Trophoblast cell (in vitro differentiated cells and primary cell): Measurements from ENCODE around the gene TCHHL1.

Experiments used
- DNase-seq, 2 donors: peaks; one replicate each; pipeline ENCODE4 v3.0.0-alpha.2; 2016
- H2AFZ ChIP-seq: 2 replicates; pipeline ENCODE4 v1.6.1; 2013; ENCODE audit warnings: low read length, moderate library complexity, mild to moderate bottlenecking; ENCODE audit not compliant: insufficient read depth, poor library complexity
- H2AK5ac ChIP-seq: 2 replicates; pipeline ENCODE4 v1.6.1; 2013; ENCODE audit warnings: mild to moderate bottlenecking, low read length
- H2BK120ac ChIP-seq: 2 replicates; pipeline ENCODE4 v1.6.1; 2013; ENCODE audit warnings: low read length, mild to moderate bottlenecking, moderate library complexity; ENCODE audit not compliant: insufficient read depth, poor library complexity
- H2BK12ac ChIP-seq: 2 replicates; pipeline ENCODE4 v1.6.1; 2013; ENCODE audit warnings: mild to moderate bottlenecking, low read length, moderate library complexity
- H2BK5ac ChIP-seq: 2 replicates; pipeline ENCODE4 v1.6.1; 2013; ENCODE audit warnings: low read length, low read depth, moderate library complexity, mild to moderate bottlenecking; ENCODE audit not compliant: poor library complexity
- H3K14ac ChIP-seq: 2 replicates; pipeline ENCODE4 v1.6.1; 2013; ENCODE audit warnings: mild to moderate bottlenecking, low read length
- H3K18ac ChIP-seq: 2 replicates; pipeline ENCODE4 v1.6.1; 2013; ENCODE audit warnings: mild to moderate bottlenecking, low read length
- H3K23ac ChIP-seq: 2 replicates; pipeline ENCODE4 v1.6.1; 2013; ENCODE audit warnings: low read length
- H3K27ac ChIP-seq: 2 replicates; pipeline ENCODE4 v1.5.1; 2013; ENCODE audit warnings: low read depth, mild to moderate bottlenecking, inconsistent platforms, low read length, moderate library complexity
- H3K27me3 ChIP-seq: 2 replicates; pipeline ENCODE4 v1.6.1; 2013; ENCODE audit warnings: inconsistent platforms, mild to moderate bottlenecking, low read length, moderate library complexity; ENCODE audit not compliant: insufficient read depth
- H3K36me3 ChIP-seq, 2 experiments: 1 replicate in 1 of 2; 2 replicates in 1 of 2; pipeline ENCODE4 v1.6.1; 2013; ENCODE audit warnings: low read length in 2 of 2, mild to moderate bottlenecking in 2 of 2, moderate library complexity in 1 of 2; ENCODE audit not compliant: insufficient read depth in 2 of 2, control insufficient read depth in 1 of 2
- H3K4ac ChIP-seq: 2 replicates; pipeline ENCODE4 v1.6.1; 2013; ENCODE audit warnings: low read depth, mild to moderate bottlenecking, low read length, moderate library complexity
- H3K4me1 ChIP-seq, 2 experiments: 1 replicate in 1 of 2; 2 replicates in 1 of 2; pipeline ENCODE4 v1.6.1; 2013; ENCODE audit warnings: low read length in 2 of 2, mild to moderate bottlenecking in 2 of 2, moderate library complexity in 1 of 2; ENCODE audit not compliant: insufficient read depth in 2 of 2, control insufficient read depth in 1 of 2
- H3K4me2 ChIP-seq: 2 replicates; pipeline ENCODE4 v1.6.1; 2013; ENCODE audit warnings: inconsistent platforms, mild to moderate bottlenecking, low read length, moderate library complexity
- H3K4me3 ChIP-seq: 2 replicates; pipeline ENCODE4 v1.5.1; 2013; ENCODE audit warnings: mild to moderate bottlenecking, low read depth, low read length, inconsistent platforms
- H3K79me1 ChIP-seq: one replicate; pipeline ENCODE4 v1.6.1; 2013; ENCODE audit warnings: low read length
- H3K79me2 ChIP-seq: 2 replicates; pipeline ENCODE4 v1.6.1; 2013; ENCODE audit warnings: low read length, mild to moderate bottlenecking; ENCODE audit not compliant: control insufficient read depth, insufficient read depth, poor library complexity
- H3K9ac ChIP-seq: 2 replicates; pipeline ENCODE4 v1.6.1; 2013; ENCODE audit warnings: mild to moderate bottlenecking, low read length
- H3K9me3 ChIP-seq: 2 replicates; pipeline ENCODE4 v1.6.1; 2013; ENCODE audit warnings: low read depth, mild to moderate bottlenecking, control low read depth, inconsistent platforms, low read length; ENCODE audit not compliant: insufficient read depth
- H4K12ac ChIP-seq: 2 replicates; pipeline ENCODE4 v1.6.1; 2013; ENCODE audit warnings: low read depth, mild to moderate bottlenecking, low read length, moderate library complexity
- H4K8ac ChIP-seq: 2 replicates; pipeline ENCODE4 v1.6.1; 2013; ENCODE audit warnings: low read depth, mild to moderate bottlenecking, low read length, moderate library complexity
- H4K91ac ChIP-seq: one replicate; pipeline ENCODE4 v1.6.1; 2013; ENCODE audit warnings: low read depth, mild to moderate bottlenecking, low read length, moderate library complexity
- WGBS: extraction: QIAGEN DNeasy Blood & Tissue Kit; methylation state at CpG from one replicate; pipeline ENCODE4 v1.1.7; 2013; ENCODE audit warnings: missing lambda C conversion rate; ENCODE audit not compliant: insufficient read length, insufficient coverage; ENCODE audit errors: extremely low coverage; 5-methylcytosine and 5-hydroxymethylcytosine counted together

TCHHL1 gene

GRCh38 chr1:152072311-152072710 is 16.6 kb downstream of the TCHHL1 start:
- no CpG with 5 or more reads among the region's 3 CpGs for WGBS

DNA sequence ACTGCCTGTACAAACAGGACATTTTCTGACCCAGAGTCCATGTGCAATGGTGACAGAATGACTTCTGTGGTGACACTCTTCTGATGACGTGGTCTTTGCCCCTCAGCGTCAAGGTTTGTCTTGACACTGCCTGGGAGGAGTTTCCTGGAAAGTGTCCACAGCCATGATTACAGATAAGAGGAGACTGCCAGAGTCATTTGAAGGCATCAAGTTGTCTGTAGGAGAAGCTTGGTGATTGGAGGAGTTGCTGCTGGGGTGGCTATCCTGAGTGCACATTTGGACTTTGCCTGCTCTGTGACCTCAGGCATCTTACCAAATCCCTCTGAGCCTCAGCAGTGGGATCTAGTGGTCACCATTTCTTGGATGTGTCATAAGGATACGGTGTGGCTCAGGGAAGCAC is 17.7 kb downstream of the TCHHL1 start:
- Histone ChIP-seq H3K4me3 (no peak overlapping the region), H4K12ac (no peak overlapping the region), H3K9me3 (peaks cover 6% of the 10 kb centered on the region), H3K23ac (no peak overlapping the region), H3K4me2 (no peak overlapping the region), H3K27me3 (no peaks in the 10 kb centered on the region), H2BK120ac (no peak overlapping the region), H2BK12ac (no peak overlapping the region), H4K8ac (no peak overlapping the region), H3K27ac (no peak overlapping the region), H3K79me2 (no peaks in the 10 kb centered on the region), H2BK5ac (no peak overlapping the region), H3K14ac (no peak overlapping the region), H3K79me1 (no peaks in the 10 kb centered on the region), H3K4me1 (no peaks in the 10 kb centered on the region), H2AFZ (no peak overlapping the region), H3K9ac (no peak overlapping the region), H3K4ac (no peak overlapping the region), H3K18ac (no peak overlapping the region), H3K36me3 (no peaks in the 10 kb centered on the region), H2AK5ac (no peak overlapping the region), H4K91ac (no peak overlapping the region)
- no peak for DNase-seq
- WGBS: no CpG with 5 or more reads among the region's 3 CpGs

More at GRCh38 chr1:152072311-152072710, 16.6 kb downstream of the TCHHL1 start:
- Histone ChIP-seq H2AK5ac (no peak overlapping the region), H3K27me3 (no peaks in the 10 kb centered on the region), H2BK12ac (no peak overlapping the region), H4K12ac (no peak overlapping the region), H3K18ac (no peak overlapping the region), H3K14ac (no peak overlapping the region), H4K8ac (no peak overlapping the region), H3K4me2 (no peak overlapping the region), H2BK120ac (no peak overlapping the region), H4K91ac (no peak overlapping the region), H3K36me3 (no peaks in the 10 kb centered on the region), H3K4me3 (no peak overlapping the region), H3K27ac (no peak overlapping the region), H3K23ac (no peak overlapping the region), H3K9me3 (peaks cover 6% of the 10 kb centered on the region), H3K4ac (no peak overlapping the region), H2AFZ (no peak overlapping the region), H3K79me1 (no peaks in the 10 kb centered on the region), H3K9ac (no peak overlapping the region), H3K79me2 (no peaks in the 10 kb centered on the region), H3K4me1 (no peaks in the 10 kb centered on the region), H2BK5ac (no peak overlapping the region)
- no peak for DNase-seq

DNA sequence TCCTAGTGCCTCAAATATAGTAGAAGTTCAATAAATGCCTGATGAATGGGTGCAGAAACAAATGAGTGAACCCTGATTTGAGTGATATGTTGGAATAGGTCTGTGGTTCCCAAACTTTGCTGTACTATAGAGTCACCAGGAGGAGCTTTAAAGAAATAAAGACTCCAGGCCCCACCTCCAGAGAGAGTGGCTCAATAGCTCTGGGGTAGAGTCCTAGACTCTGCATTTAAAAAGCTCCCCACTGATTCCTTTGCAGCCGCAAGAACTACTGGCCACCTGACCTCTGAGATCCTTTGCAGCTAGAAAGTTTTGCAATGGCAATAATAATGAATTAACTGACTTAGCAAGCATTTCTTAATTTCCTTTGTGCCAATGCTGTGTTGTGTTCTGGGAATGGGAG is 20.9 kb downstream of the TCHHL1 start:
- H3K9ac ChIP-seq: no peak overlapping the region
- H3K23ac ChIP-seq: no peak overlapping the region
- H3K27me3 ChIP-seq: no peaks in the 10 kb centered on the region
- no peak overlapping the region for H4K8ac ChIP-seq
- DNase-seq: no peak
- no peak overlapping the region for H3K4ac ChIP-seq
- H2AFZ ChIP-seq: no peak overlapping the region
- H2AK5ac ChIP-seq: no peak overlapping the region
- H3K9me3 ChIP-seq: peaks cover 2% of the 10 kb centered on the region
- no peaks in the 10 kb centered on the region for H3K36me3 ChIP-seq
- H3K27ac ChIP-seq: no peak overlapping the region
- H3K4me3 ChIP-seq: no peak overlapping the region
- no peaks in the 10 kb centered on the region for H3K79me2 ChIP-seq
- H4K91ac ChIP-seq: no peak overlapping the region
- no peak overlapping the region for H3K14ac ChIP-seq
- no CpG with 5 or more reads among the region's 1 CpG for WGBS
- no peak overlapping the region for H3K4me2 ChIP-seq
- H2BK12ac ChIP-seq: no peak overlapping the region
- no peaks in the 10 kb centered on the region for H3K4me1 ChIP-seq
- no peak overlapping the region for H4K12ac ChIP-seq
- no peak overlapping the region for H2BK5ac ChIP-seq
- no peak overlapping the region for H2BK120ac ChIP-seq
- no peak overlapping the region for H3K18ac ChIP-seq
- no peaks in the 10 kb centered on the region for H3K79me1 ChIP-seq

DNA sequence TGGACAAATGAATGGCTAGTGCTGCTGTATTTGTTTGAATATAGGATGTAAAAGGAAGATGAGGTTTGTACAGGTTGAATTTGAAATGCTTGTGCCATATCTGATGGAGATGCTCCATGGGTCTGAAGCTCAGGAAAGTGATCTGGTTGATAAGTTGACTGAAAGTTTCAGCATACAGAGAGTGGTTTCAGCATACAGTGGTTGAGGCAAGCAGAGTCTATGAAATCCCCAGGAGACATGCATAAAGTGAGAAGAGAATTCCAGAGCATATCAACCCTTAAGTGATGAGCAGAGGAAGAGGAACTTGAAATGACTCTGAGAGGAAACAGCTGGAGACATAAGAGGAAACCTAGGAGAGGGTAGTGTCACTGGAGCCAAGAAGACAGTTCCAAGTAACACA is 21.7 kb downstream of the TCHHL1 start:
- Histone ChIP-seq H3K18ac (no peak overlapping the region), H2BK120ac (no peak overlapping the region), H4K12ac (no peak overlapping the region), H3K27ac (no peak overlapping the region), H4K8ac (no peak overlapping the region), H3K79me1 (no peaks in the 10 kb centered on the region), H3K36me3 (no peaks in the 10 kb centered on the region), H3K4ac (no peak overlapping the region), H3K23ac (no peak overlapping the region), H3K14ac (no peak overlapping the region), H3K9ac (no peak overlapping the region), H3K4me1 (no peaks in the 10 kb centered on the region), H3K27me3 (no peaks in the 10 kb centered on the region), H3K4me2 (no peak overlapping the region), H2AK5ac (no peak overlapping the region), H2BK5ac (no peak overlapping the region), H2AFZ (no peak overlapping the region), H3K9me3 (peaks cover 1% of the 10 kb centered on the region), H3K79me2 (no peaks in the 10 kb centered on the region), H2BK12ac (no peak overlapping the region), H4K91ac (no peak overlapping the region), H3K4me3 (no peak overlapping the region)
- no peak for DNase-seq

GRCh38 chr1:152061952-152062351 is 26.9 kb downstream of the TCHHL1 start:
- H2BK120ac ChIP-seq: no peak overlapping the region
- H2AFZ ChIP-seq: no peak overlapping the region
- no peak overlapping the region for H3K18ac ChIP-seq

More at GRCh38 chr1:152061952-152062351, 26.9 kb downstream of the TCHHL1 start:
- H3K79me2 ChIP-seq: no peaks in the 10 kb centered on the region
- H3K79me1 ChIP-seq: no peaks in the 10 kb centered on the region
- no peak overlapping the region for H3K4me2 ChIP-seq
- no peak overlapping the region for H3K9ac ChIP-seq
- H4K8ac ChIP-seq: no peak overlapping the region
- no peak overlapping the region for H3K4me3 ChIP-seq
- no peak overlapping the region for H2BK5ac ChIP-seq
- H3K36me3 ChIP-seq: no peaks in the 10 kb centered on the region
- H3K23ac ChIP-seq: no peak overlapping the region
- no peaks in the 10 kb centered on the region for H3K27me3 ChIP-seq
- no peak overlapping the region for H4K12ac ChIP-seq
- H2AK5ac ChIP-seq: no peak overlapping the region
- no peak overlapping the region for H2BK12ac ChIP-seq
- H3K4me1 ChIP-seq: no peaks in the 10 kb centered on the region
- H4K91ac ChIP-seq: no peak overlapping the region
- H3K4ac ChIP-seq: no peak overlapping the region
- H3K27ac ChIP-seq: no peak overlapping the region
- peaks cover 2% of the 10 kb centered on the region for H3K9me3 ChIP-seq
- no peak overlapping the region for H3K14ac ChIP-seq
- peak in 1 of 2 donors; percentile 14 for DNase-seq
